ENCODE data around the gene BCL7A. TPM values are rescaled to one million over a fixed set of nuclear protein-coding genes. Genes with fewer than 3 reads are reported as not detected.

The BCL7A gene
- total and polyA plus RNA-seq, 2 experiments from 2014 or later, result 9.6 to 14.9 TPM

DNA sequence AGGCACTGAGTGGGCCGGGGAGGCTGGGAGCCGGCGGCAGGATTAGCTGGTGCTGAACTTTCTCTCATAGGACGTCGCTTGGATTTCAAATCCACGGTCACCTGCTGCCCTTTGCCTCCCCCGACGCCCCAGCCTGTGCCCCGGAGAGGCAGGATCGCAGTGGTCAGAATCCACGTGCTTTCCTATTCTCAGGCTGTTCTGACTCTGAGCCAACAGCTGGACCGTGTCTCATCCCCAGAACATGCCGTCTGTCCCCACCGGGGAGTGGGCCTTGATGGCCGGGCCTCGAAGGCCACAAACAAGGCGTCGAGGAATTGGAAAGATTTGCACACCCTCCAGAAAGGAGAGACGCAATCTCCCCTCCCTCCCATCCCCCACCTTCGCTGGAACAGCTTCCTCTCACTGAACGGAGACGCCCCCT, 38.4 kb downstream of the BCL7A start:
- Histone ChIP-seq H3K4me2 (no peak overlapping the region), H3K27me3 (no peaks in the 10 kb centered on the region), H3K36me3 (replicated peaks; ENCODE audit: insufficient read depth, low read depth) (no peaks in the 10 kb centered on the region), H3K79me2 (no peaks in the 10 kb centered on the region), H4K20me1 (ENCODE audit: insufficient read depth, poor library complexity, severe bottlenecking) (no peaks in the 10 kb centered on the region), H2AFZ (no peak overlapping the region), H3K4me3 (no peak overlapping the region), H3K27ac (no peak overlapping the region), H3K9me2 (replicated peaks; ENCODE audit: insufficient read depth) (no peaks in the 10 kb centered on the region), H3K9me3 (ENCODE audit: low read depth) (no peaks in the 10 kb centered on the region), H3K4me1 (ENCODE audit: insufficient read depth) (peaks cover 27% of the 10 kb centered on the region)
- WGBS (ENCODE audit: low lambda C conversion rate, missing lambda C conversion rate), result 83% methylated on average over 22 of the region's 22 CpGs
- TF ChIP-seq EZH2 (IDR thresholded peaks at IDR 0.05; ENCODE audit: borderline replicate concordance) (no peak), EZH2phosphoT487 (IDR thresholded peaks at IDR 0.05; ENCODE audit: low read depth, severe bottlenecking, unreplicated experiment) (no peak)
- TF ChIP-seq, protein P1, sequence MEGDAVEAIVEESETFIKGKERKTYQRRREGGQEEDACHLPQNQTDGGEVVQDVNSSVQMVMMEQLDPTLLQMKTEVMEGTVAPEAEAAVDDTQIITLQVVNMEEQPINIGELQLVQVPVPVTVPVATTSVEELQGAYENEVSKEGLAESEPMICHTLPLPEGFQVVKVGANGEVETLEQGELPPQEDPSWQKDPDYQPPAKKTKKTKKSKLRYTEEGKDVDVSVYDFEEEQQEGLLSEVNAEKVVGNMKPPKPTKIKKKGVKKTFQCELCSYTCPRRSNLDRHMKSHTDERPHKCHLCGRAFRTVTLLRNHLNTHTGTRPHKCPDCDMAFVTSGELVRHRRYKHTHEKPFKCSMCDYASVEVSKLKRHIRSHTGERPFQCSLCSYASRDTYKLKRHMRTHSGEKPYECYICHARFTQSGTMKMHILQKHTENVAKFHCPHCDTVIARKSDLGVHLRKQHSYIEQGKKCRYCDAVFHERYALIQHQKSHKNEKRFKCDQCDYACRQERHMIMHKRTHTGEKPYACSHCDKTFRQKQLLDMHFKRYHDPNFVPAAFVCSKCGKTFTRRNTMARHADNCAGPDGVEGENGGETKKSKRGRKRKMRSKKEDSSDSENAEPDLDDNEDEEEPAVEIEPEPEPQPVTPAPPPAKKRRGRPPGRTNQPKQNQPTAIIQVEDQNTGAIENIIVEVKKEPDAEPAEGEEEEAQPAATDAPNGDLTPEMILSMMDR (IDR thresholded peaks at IDR 0.05; ENCODE audit: poor library complexity), result no peak
- DNase-seq (ENCODE audit: low spot score), result no peak

DNA sequence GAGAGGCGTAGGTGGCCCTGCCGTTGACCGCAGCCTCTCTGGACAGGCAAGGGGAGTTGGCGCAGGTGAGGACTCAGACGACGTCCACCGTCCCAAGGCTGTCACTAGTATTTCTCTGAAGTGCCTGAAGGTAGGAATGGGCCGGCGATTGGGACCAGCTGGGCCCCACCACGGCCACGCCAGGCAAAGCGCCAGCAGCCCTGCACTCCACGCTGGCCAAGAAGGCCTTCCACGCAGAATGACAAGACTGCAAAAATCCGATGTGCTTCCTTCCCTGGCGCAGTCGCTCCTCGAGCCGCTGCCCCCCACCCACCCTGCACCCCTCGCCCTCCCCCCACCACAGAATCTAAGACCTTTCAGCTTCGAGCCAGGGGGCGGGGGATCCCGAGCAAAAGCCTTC, 39.6 kb downstream of the BCL7A start:
- no peaks in the 10 kb centered on the region for H3K36me3 ChIP-seq (replicated peaks; ENCODE audit: insufficient read depth, low read depth)
- H3K27ac ChIP-seq, result no peak overlapping the region
- WGBS (ENCODE audit: low lambda C conversion rate, missing lambda C conversion rate), result 96% methylated on average over 14 of the region's 23 CpGs

DNA sequence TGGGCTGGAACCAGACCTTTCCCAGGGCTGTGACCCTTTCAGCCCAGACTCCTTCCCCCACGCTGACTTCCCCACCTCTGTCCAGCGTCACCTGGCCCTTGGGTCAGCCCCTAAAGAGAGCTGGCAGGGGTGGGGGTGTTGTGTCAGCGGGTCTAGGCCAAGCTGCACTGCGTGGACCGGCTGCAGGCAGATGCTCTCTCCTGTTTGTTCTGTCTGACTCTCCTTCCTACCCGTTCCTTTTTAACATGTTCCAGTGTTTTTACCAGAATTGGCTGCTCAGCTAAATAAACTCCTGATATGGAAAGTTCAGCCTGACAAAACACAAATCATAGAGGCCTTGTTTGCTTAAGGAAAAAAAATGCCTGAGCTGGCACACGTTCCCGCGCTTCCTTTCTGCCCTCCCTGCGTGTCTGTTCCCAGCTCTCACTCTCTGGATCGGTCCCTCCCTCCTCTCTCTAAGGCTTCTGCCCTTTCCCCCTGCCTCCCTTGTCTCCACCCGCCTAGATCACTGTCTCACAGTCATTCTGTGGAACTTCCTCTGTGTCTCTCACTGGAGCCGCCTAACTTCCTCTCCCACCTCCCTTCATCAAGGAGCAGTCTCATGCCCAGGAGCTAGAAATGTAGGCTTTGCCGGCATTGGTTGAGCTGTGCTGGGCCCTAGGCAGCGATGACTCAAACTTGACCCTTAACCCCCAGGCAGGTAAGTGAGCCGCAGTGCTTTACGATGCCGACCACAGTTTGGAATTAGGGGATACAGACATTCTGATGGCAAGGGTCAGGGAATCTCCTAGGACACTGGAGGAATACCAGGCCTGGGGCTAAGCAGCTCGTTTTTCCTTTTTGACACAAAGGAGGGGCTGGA, 41.4 kb downstream of the BCL7A start:
- WGBS (ENCODE audit: low lambda C conversion rate, missing lambda C conversion rate), result 17% methylated on average over 19 of the region's 19 CpGs
- Histone ChIP-seq H3K36me3 (replicated peaks; ENCODE audit: insufficient read depth, low read depth) (no peaks in the 10 kb centered on the region), H3K4me2 (peak overlapping the region; percentile 65), H4K20me1 (ENCODE audit: insufficient read depth, poor library complexity, severe bottlenecking) (no peaks in the 10 kb centered on the region), H3K4me3 (no peak overlapping the region), H3K9me3 (ENCODE audit: low read depth) (no peaks in the 10 kb centered on the region), H3K27me3 (no peaks in the 10 kb centered on the region), H2AFZ (peak overlapping the region; percentile 11), H3K4me1 (ENCODE audit: insufficient read depth) (peaks cover 28% of the 10 kb centered on the region), H3K9me2 (replicated peaks; ENCODE audit: insufficient read depth) (no peaks in the 10 kb centered on the region), H3K27ac (peak overlapping the region; percentile 92), H3K79me2 (no peaks in the 10 kb centered on the region)
- TF ChIP-seq EZH2phosphoT487 (IDR thresholded peaks at IDR 0.05; ENCODE audit: low read depth, severe bottlenecking, unreplicated experiment) (no peak), EZH2 (IDR thresholded peaks at IDR 0.05; ENCODE audit: borderline replicate concordance) (no peak)
- TF ChIP-seq, protein P1 (IDR thresholded peaks at IDR 0.05; ENCODE audit: poor library complexity), result no peak
- DNase-seq (ENCODE audit: low spot score), result peak; percentile 76

More for the DNA sequence above, 39.6 kb downstream of the BCL7A start:
- H4K20me1 ChIP-seq (ENCODE audit: insufficient read depth, poor library complexity, severe bottlenecking), result no peaks in the 10 kb centered on the region
- H3K9me2 ChIP-seq (replicated peaks; ENCODE audit: insufficient read depth), result no peaks in the 10 kb centered on the region
- H2AFZ ChIP-seq, result no peak overlapping the region
- DNase-seq (ENCODE audit: low spot score), result no peak
- no peak overlapping the region for H3K4me3 ChIP-seq
- H3K4me1 ChIP-seq (ENCODE audit: insufficient read depth), result peaks cover 28% of the 10 kb centered on the region
- no peak overlapping the region for H3K4me2 ChIP-seq
- no peaks in the 10 kb centered on the region for H3K9me3 ChIP-seq (ENCODE audit: low read depth)
- no peak for TF ChIP-seq EZH2 (IDR thresholded peaks at IDR 0.05; ENCODE audit: borderline replicate concordance)
- TF ChIP-seq, protein P1 (IDR thresholded peaks at IDR 0.05; ENCODE audit: poor library complexity), result no peak
- no peak for TF ChIP-seq EZH2phosphoT487 (IDR thresholded peaks at IDR 0.05; ENCODE audit: low read depth, severe bottlenecking, unreplicated experiment)
- H3K79me2 ChIP-seq, result no peaks in the 10 kb centered on the region
- H3K27me3 ChIP-seq, result no peaks in the 10 kb centered on the region

Measured in hepatocyte (in vitro differentiated cells).